HepG2 (cell line): ENCODE data around the gene ELAC2. TPM values are rescaled to one million over a fixed set of nuclear protein-coding genes. Genes with fewer than 3 reads are reported as not detected.
A peak's percentile ranks its signal among the peaks of the same experiment; 100 is the strongest.

ENCODE experiments used
- ATAC-seq: fragments of 200-7000 bp; cut with Tn5 transposase; 3 replicates; pipeline ENCODE4 v1.9.1; 2020; ENCODE audit warnings: mild to moderate bottlenecking, moderate library complexity
- BruUV-seq: library from RNA; stranded (reverse); fragments of 400-500 nt; replicated peaks from 2 replicates; lab custom pipeline; 2021; lab: Mats Ljungman, UMichigan
- CTCF ChIA-PET: fragments of 300-600 bp; formaldehyde crosslinking; extraction: SDS; loops from one replicate; lab custom pipeline; 2021; ENCODE audit warnings: low total read pairs, inconsistent platforms, low intra/inter-chr PET ratio; lab: Yijun Ruan, JAX
- POLR2A ChIA-PET: fragments of 350-600 bp; sonication (Branson Sonifier 250); formaldehyde crosslinking; loops from one replicate; lab custom pipeline; 2020; ENCODE audit warnings: antibody characterized with exemption, inconsistent platforms; lab: Yijun Ruan, JAX
- DNase-seq: peaks from one replicate; pipeline ENCODE4 v3.0.0-alpha.2; 2015; ENCODE audit warnings: low spot score
- FAIRE-seq: peaks from 3 replicates; lab custom pipeline; 2011; peaks lifted over from hg19 to GRCh38; lab: Jason Lieb, UNC
- H2AFZ ChIP-seq: one replicate; pipeline ENCODE4 v1.6.1; 2011; ENCODE audit warnings: low read length, inconsistent platforms
- H3K27ac ChIP-seq: fragments of 300-600 bp; 3 replicates; pipeline ENCODE4 v1.8.0; 2011; ENCODE audit warnings: mixed run types, mild to moderate bottlenecking, mixed read lengths, low read length, inconsistent platforms; ENCODE audit not compliant: insufficient read depth; ENCODE audit errors: extremely low read length
- H3K27me3 ChIP-seq, 2 experiments: fragments of 200-600 bp in 1 of 2; 2 replicates in 1 of 2; 3 replicates in 1 of 2; pipeline versions ENCODE4 v1.6.0 to v1.8.0; 2011; ENCODE audit warnings: low read length in 2 of 2, mild to moderate bottlenecking in 2 of 2, moderate library complexity in 2 of 2, inconsistent platforms in 1 of 2; ENCODE audit not compliant: insufficient read depth in 2 of 2, control insufficient read depth in 1 of 2
- H3K36me3 ChIP-seq, 2 experiments: fragments of 200-600 bp in 1 of 2; replicated peaks in 1 of 2; 2 replicates in 1 of 2; 3 replicates in 1 of 2; pipeline versions ENCODE4 v1.5.1 to v1.8.0; 2011; ENCODE audit warnings: low read length in 2 of 2, inconsistent platforms in 1 of 2; ENCODE audit not compliant: insufficient read depth in 2 of 2, control insufficient read depth in 1 of 2
- H3K4me1 ChIP-seq: 2 replicates; pipeline ENCODE4 v1.5.1; 2012; ENCODE audit warnings: low read length, inconsistent platforms; ENCODE audit not compliant: insufficient read depth
- H3K4me2 ChIP-seq: 2 replicates; pipeline ENCODE4 v1.6.0; 2011; ENCODE audit warnings: low read depth, low read length, inconsistent platforms
- H3K4me3 ChIP-seq, 3 experiments: fragments of 200-600 bp in 1 of 3; sonication (generic), shearing (Covaris generic) in 1 of 3; replicated peaks in 1 of 3; 2 replicates each; pipeline ENCODE4 v1.5.1; 2011 to 2016; ENCODE audit warnings: low read length in 3 of 3, inconsistent platforms in 2 of 3, low read depth in 2 of 3, mild to moderate bottlenecking in 2 of 3, control low read depth in 1 of 3, mixed read lengths in 1 of 3; ENCODE audit not compliant: insufficient read depth in 1 of 3
- H3K79me2 ChIP-seq: one replicate; pipeline ENCODE4 v1.6.1; 2011; ENCODE audit warnings: low read length, inconsistent platforms; ENCODE audit not compliant: insufficient read depth
- H3K9ac ChIP-seq: 2 replicates; pipeline ENCODE4 v1.6.0; 2011; ENCODE audit warnings: mild to moderate bottlenecking, low read depth, low read length, inconsistent platforms; ENCODE audit not compliant: insufficient read depth
- H3K9me3 ChIP-seq: 2 replicates; pipeline ENCODE4 v1.5.1; 2012; ENCODE audit warnings: mild to moderate bottlenecking, low read length
- H4K20me1 ChIP-seq: 2 replicates; pipeline ENCODE4 v1.6.0; 2011; ENCODE audit warnings: inconsistent platforms, mild to moderate bottlenecking, low read length, moderate library complexity; ENCODE audit not compliant: insufficient read depth
- BRCA1 ChIP-seq: sonication (generic); formaldehyde crosslinking; IDR thresholded peaks from 2 replicates; pipeline ENCODE4 v1.4.0; 2020; ENCODE audit warnings: missing genetic modification reagents
- FUBP1 ChIP-seq: sonication (generic); formaldehyde crosslinking; IDR thresholded peaks from 2 replicates; pipeline ENCODE4 v1.5.1; 2020; ENCODE audit warnings: missing genetic modification reagents, mild to moderate bottlenecking, borderline replicate concordance
- POLR2AphosphoS5 ChIP-seq: IDR thresholded peaks from 2 replicates; pipeline ENCODE4 v1.6.1; 2012; ENCODE audit warnings: low read depth, low read length
- RFX5 ChIP-seq: IDR thresholded peaks from 2 replicates; pipeline ENCODE4 v1.6.1; 2011; ENCODE audit warnings: low read depth, low read length, improper control_type of control experiment
- RFXAP ChIP-seq: sonication (generic); formaldehyde crosslinking; IDR thresholded peaks from 2 replicates; pipeline ENCODE4 v1.4.0; 2020; ENCODE audit warnings: missing genetic modification reagents, borderline replicate concordance
- SMC3 ChIP-seq: IDR thresholded peaks from 2 replicates; pipeline ENCODE4 v1.6.1; 2011; ENCODE audit warnings: low read length, improper control_type of control experiment
- TOPORS ChIP-seq: sonication (generic); formaldehyde crosslinking; IDR thresholded peaks from 2 replicates; pipeline ENCODE4 v1.8.0; 2023; ENCODE audit warnings: mild to moderate bottlenecking, missing genetic modification reagents
- XRCC5 ChIP-seq: fragments of 200-400 bp; formaldehyde crosslinking; optimal IDR thresholded peaks from 2 replicates; pipeline ENCODE3; 2017; ENCODE audit warnings: mild to moderate bottlenecking, low read length
- ZBTB7B ChIP-seq: sonication (generic); formaldehyde crosslinking; IDR thresholded peaks from 2 replicates; pipeline ENCODE4 v1.4.0; 2020; ENCODE audit warnings: missing genetic modification reagents
- ZIK1 ChIP-seq: sonication (generic); formaldehyde crosslinking; IDR thresholded peaks from 2 replicates; pipeline ENCODE4 v1.5.0; 2020; ENCODE audit warnings: mild to moderate bottlenecking, low read depth, missing genetic modification reagents, borderline replicate concordance
- ZKSCAN1 ChIP-seq: fragments of 150-350 bp; IDR thresholded peaks from 2 replicates; pipeline ENCODE4 v1.6.1; 2014; ENCODE audit warnings: low read length
- ZNF24 ChIP-seq: fragments of 450-650 bp; IDR thresholded peaks from 2 replicates; pipeline ENCODE4 v1.6.1; 2017; ENCODE audit warnings: antibody characterized with exemption, mild to moderate bottlenecking
- ZNF263 ChIP-seq: sonication (generic); formaldehyde crosslinking; IDR thresholded peaks from 2 replicates; pipeline ENCODE4 v1.4.0; 2020; ENCODE audit warnings: missing genetic modification reagents
- whole genome bisulfite sequencing: methylation state at CpG from one replicate; pipeline ENCODE4 v1.1.6; 2017; ENCODE audit warnings: low lambda C conversion rate; 5-methylcytosine and 5-hydroxymethylcytosine counted together
- in situ Hi-C: cut with HindIII; loops from 2 replicates; pipeline ENCODE4 v1.10.0; 2017; ENCODE audit warnings: low pct_unique_long_range_greater_than_20kb; ENCODE audit not compliant: extremely low pct_ligation_motif_present
- intact Hi-C: fragments of 100-400 bp; cut with micrococcal nuclease; formaldehyde crosslinking; loops from one replicate; pipeline ENCODE4 v1.10.0; 2022; ENCODE audit not compliant: unreplicated experiment
- polyA plus RNA-seq, 8 experiments: library from polyadenylated mRNA; depleted of rRNA in 3 of 8; stranded (reverse) in 7 of 8; unstranded in 1 of 8; fragments of >200 nt; fragmentation: Illumina TruSeq in 4 of 8; extraction: Trizol in 4 of 8; gene quantifications; 2 replicates each; pipeline versions ENCODE4 v1.2.1 to v1.2.3, GENCODE V29; 2011 to 2016; ENCODE audit warnings: low read depth in 4 of 8, missing spikeins in 1 of 8, mixed read lengths in 1 of 8; ENCODE audit not compliant: insufficient read depth in 1 of 8
- total RNA-seq, 5 experiments: library from RNA; depleted of rRNA; stranded (reverse); fragments of >200 nt; fragmentation: Illumina TruSeq; extraction: Trizol; gene quantifications; 2 replicates each; pipeline ENCODE4 v1.2.3, GENCODE V29; 2016; ENCODE audit warnings: low read depth in 1 of 5
- TF ChIP-seq, protein P1 (sequence below): sonication (generic); formaldehyde crosslinking; IDR thresholded peaks from 2 replicates; pipeline ENCODE4 v1.4.0; 2020; ENCODE audit warnings: missing genetic modification reagents, borderline replicate concordance
- TF ChIP-seq, protein P2 (sequence below): sonication (generic); formaldehyde crosslinking; IDR thresholded peaks from 2 replicates; pipeline ENCODE4 v1.5.0; 2020; ENCODE audit warnings: mild to moderate bottlenecking, missing genetic modification reagents, moderate library complexity

Gene ELAC2
- total and polyA plus RNA-seq, 2 of the 13 experiments (the other 11 are each of a cell fraction or from before 2014, with no cell fraction given): 35.6 to 50.4 TPM

- no peak for TF ChIP-seq RFX5
- no peak for TF ChIP-seq ZNF24
- no peak for TF ChIP-seq ZIK1 (CRISPR knock-in tag)
- no peak for TF ChIP-seq ZBTB7B (CRISPR knock-in tag)
- TF ChIP-seq ZKSCAN1: no peak
- TF ChIP-seq, protein P1, sequence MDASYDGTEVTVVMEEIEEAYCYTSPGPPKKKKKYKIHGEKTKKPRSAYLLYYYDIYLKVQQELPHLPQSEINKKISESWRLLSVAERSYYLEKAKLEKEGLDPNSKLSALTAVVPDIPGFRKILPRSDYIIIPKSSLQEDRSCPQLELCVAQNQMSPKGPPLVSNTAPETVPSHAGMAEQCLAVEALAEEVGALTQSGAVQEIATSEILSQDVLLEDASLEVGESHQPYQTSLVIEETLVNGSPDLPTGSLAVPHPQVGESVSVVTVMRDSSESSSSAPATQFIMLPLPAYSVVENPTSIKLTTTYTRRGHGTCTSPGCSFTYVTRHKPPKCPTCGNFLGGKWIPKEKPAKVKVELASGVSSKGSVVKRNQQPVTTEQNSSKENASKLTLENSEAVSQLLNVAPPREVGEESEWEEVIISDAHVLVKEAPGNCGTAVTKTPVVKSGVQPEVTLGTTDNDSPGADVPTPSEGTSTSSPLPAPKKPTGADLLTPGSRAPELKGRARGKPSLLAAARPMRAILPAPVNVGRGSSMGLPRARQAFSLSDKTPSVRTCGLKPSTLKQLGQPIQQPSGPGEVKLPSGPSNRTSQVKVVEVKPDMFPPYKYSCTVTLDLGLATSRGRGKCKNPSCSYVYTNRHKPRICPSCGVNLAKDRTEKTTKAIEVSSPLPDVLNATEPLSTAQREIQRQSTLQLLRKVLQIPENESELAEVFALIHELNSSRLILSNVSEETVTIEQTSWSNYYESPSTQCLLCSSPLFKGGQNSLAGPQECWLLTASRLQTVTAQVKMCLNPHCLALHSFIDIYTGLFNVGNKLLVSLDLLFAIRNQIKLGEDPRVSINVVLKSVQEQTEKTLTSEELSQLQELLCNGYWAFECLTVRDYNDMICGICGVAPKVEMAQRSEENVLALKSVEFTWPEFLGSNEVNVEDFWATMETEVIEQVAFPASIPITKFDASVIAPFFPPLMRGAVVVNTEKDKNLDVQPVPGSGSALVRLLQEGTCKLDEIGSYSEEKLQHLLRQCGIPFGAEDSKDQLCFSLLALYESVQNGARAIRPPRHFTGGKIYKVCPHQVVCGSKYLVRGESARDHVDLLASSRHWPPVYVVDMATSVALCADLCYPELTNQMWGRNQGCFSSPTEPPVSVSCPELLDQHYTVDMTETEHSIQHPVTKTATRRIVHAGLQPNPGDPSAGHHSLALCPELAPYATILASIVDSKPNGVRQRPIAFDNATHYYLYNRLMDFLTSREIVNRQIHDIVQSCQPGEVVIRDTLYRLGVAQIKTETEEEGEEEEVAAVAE (CRISPR knock-in tag): no peak
- TF ChIP-seq, all 625 proteins: peak for 0
Observed at GRCh38 chr17:13035420-13035819, 17.6 kb upstream of the ELAC2 start (continued).

GRCh38 chr17:13031718-13032350 lies 14.0 kb upstream of the ELAC2 start:
- in situ Hi-C loops: no loop called here
- no peak overlapping the region for H3K4me3 ChIP-seq
- no peak overlapping the region for H3K9ac ChIP-seq
- H3K27ac ChIP-seq: no peak overlapping the region
- no peaks in the 10 kb centered on the region for H3K36me3 ChIP-seq
- ATAC-seq (peak; percentile 62; the same call in 2 of the 3 replicates), DNase-seq (peak; percentile 10), FAIRE-seq (peak; percentile 61)
- 31% methylated on average over 16 of the region's 16 CpGs for WGBS
- intact Hi-C loops: loop anchor here (10.0 kb wide), 1 partner anchor 63 kb away; no protein-coding TSS in a partner anchor
- H3K4me2 ChIP-seq: no peak overlapping the region
- H3K79me2 ChIP-seq: no peaks in the 10 kb centered on the region
- BruUV-seq: no TSS peak
- CTCF ChIA-PET: no interaction called here
- H3K9me3 ChIP-seq: peaks cover 14% of the 10 kb centered on the region
- POLR2A ChIA-PET: interaction anchor here (1.3 kb wide), 1 partner anchor 14 kb away, joined by 5 read pairs; the partner anchor contains the start of gene ELAC2
- peaks cover 0 to 5% of the 10 kb centered on the region in 2 experiments; a peak in 1 of 5 replicates for H3K27me3 ChIP-seq
- no peak overlapping the region for H2AFZ ChIP-seq
- 0 out of 2 replicates have a peak, but pooled peaks cover 5% of the 10 kb centered on the region for H3K4me1 ChIP-seq
- no peaks in the 10 kb centered on the region for H4K20me1 ChIP-seq
- TF ChIP-seq BRCA1: no peak
- TF ChIP-seq ZNF263 (CRISPR knock-in tag): peak; percentile 83
- TF ChIP-seq XRCC5: peak; percentile 57
- TF ChIP-seq, protein P2, sequence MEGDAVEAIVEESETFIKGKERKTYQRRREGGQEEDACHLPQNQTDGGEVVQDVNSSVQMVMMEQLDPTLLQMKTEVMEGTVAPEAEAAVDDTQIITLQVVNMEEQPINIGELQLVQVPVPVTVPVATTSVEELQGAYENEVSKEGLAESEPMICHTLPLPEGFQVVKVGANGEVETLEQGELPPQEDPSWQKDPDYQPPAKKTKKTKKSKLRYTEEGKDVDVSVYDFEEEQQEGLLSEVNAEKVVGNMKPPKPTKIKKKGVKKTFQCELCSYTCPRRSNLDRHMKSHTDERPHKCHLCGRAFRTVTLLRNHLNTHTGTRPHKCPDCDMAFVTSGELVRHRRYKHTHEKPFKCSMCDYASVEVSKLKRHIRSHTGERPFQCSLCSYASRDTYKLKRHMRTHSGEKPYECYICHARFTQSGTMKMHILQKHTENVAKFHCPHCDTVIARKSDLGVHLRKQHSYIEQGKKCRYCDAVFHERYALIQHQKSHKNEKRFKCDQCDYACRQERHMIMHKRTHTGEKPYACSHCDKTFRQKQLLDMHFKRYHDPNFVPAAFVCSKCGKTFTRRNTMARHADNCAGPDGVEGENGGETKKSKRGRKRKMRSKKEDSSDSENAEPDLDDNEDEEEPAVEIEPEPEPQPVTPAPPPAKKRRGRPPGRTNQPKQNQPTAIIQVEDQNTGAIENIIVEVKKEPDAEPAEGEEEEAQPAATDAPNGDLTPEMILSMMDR (CRISPR knock-in tag): peak; percentile 65
- no peak for TF ChIP-seq FUBP1 (CRISPR knock-in tag)
- no peak for TF ChIP-seq POLR2AphosphoS5
- TF ChIP-seq RFXAP (CRISPR knock-in tag): no peak
- TF ChIP-seq SMC3: peak; percentile 18; the same call in 1 of the 2 replicates
- no peak for TF ChIP-seq TOPORS (CRISPR knock-in tag)
